GM23248 (cell line): ENCODE results near the gene PRKCSH. TPM values are rescaled to one million over a fixed set of nuclear protein-coding genes. Genes with fewer than 3 reads are reported as not detected.
A peak's percentile ranks its signal among the peaks of the same experiment; 100 is the strongest.

ENCODE experiments used
- DNase-seq: peaks from one replicate; pipeline ENCODE4 v3.0.0-alpha.2; 2015
- H2AFZ ChIP-seq: fragments of 200-600 bp; sonication (generic); 2 replicates; pipeline ENCODE4 v1.6.1; 2016; ENCODE audit warnings: antibody characterized with exemption
- H3F3A ChIP-seq: fragments of 200-600 bp; sonication (generic); 2 replicates; pipeline ENCODE4 v1.6.1; 2016; ENCODE audit warnings: mild to moderate bottlenecking, antibody characterized with exemption, mixed run types; ENCODE audit not compliant: insufficient read depth
- H3K27ac ChIP-seq: fragments of 200-600 bp; sonication (generic); 2 replicates; pipeline ENCODE4 v1.5.1; 2016; ENCODE audit warnings: mild to moderate bottlenecking
- H3K27me3 ChIP-seq: fragments of 200-600 bp; sonication (generic); replicated peaks from 2 replicates; pipeline ENCODE4 v1.6.1; 2016; ENCODE audit warnings: mild to moderate bottlenecking; ENCODE audit not compliant: insufficient read depth
- H3K36me3 ChIP-seq: fragments of 200-600 bp; sonication (generic); 2 replicates; pipeline ENCODE4 v1.6.1; 2016; ENCODE audit warnings: low read depth, mild to moderate bottlenecking
- H3K4me1 ChIP-seq: fragments of 200-600 bp; sonication (generic); 2 replicates; pipeline ENCODE4 v1.6.1; 2016; ENCODE audit warnings: mild to moderate bottlenecking; ENCODE audit not compliant: insufficient read depth
- H3K4me2 ChIP-seq: fragments of 200-600 bp; sonication (generic); one replicate; pipeline ENCODE4 v1.6.1; 2016; ENCODE audit warnings: mild to moderate bottlenecking; ENCODE audit not compliant: unreplicated experiment
- H3K4me3 ChIP-seq: fragments of 200-600 bp; sonication (generic); 2 replicates; pipeline ENCODE4 v1.5.1; 2016; ENCODE audit warnings: mild to moderate bottlenecking
- H3K79me2 ChIP-seq: fragments of 200-600 bp; sonication (generic); 2 replicates; pipeline ENCODE4 v1.6.1; 2016; ENCODE audit warnings: mild to moderate bottlenecking; ENCODE audit not compliant: insufficient read depth
- H3K9ac ChIP-seq: fragments of 200-600 bp; sonication (generic); 2 replicates; pipeline ENCODE4 v1.6.1; 2016; ENCODE audit warnings: mild to moderate bottlenecking
- H3K9me2 ChIP-seq: fragments of 200-600 bp; sonication (generic); 2 replicates; pipeline ENCODE4 v1.6.1; 2016; ENCODE audit warnings: mixed run types, mild to moderate bottlenecking, moderate library complexity; ENCODE audit not compliant: insufficient read depth
- H3K9me3 ChIP-seq: fragments of 200-600 bp; sonication (generic); one replicate; pipeline ENCODE4 v1.6.1; 2017; ENCODE audit warnings: low read depth
- H4K20me1 ChIP-seq: fragments of 200-600 bp; sonication (generic); 2 replicates; pipeline ENCODE4 v1.6.0; 2016; ENCODE audit not compliant: insufficient read depth
- EZH2 ChIP-seq: fragments of 200-600 bp; sonication (generic); IDR thresholded peaks from 2 replicates; pipeline ENCODE4 v1.6.1; 2018; ENCODE audit warnings: antibody characterized with exemption, mild to moderate bottlenecking; ENCODE audit not compliant: insufficient read depth, poor library complexity, severe bottlenecking
- EZH2phosphoT487 ChIP-seq: fragments of 200-600 bp; sonication (generic); IDR thresholded peaks from 2 replicates; pipeline ENCODE4 v1.6.1; 2018; ENCODE audit warnings: antibody characterized with exemption, moderate library complexity, mild to moderate bottlenecking, low read depth; ENCODE audit not compliant: insufficient read depth
- WGBS, 2 experiments: methylation state at CpG; one replicate each; pipeline ENCODE4 v1.1.6; 2015 to 2017; ENCODE audit warnings: low lambda C conversion rate in 2 of 2, low coverage in 1 of 2; ENCODE audit errors: missing lambda C conversion rate in 2 of 2; 5-methylcytosine and 5-hydroxymethylcytosine counted together
- in situ Hi-C: fragments of 300-500 bp; cut with MboI; formaldehyde crosslinking; loops from 2 replicates; pipeline ENCODE4 v1.15.0; 2020
- polyA plus RNA-seq: library from polyadenylated mRNA; unstranded; fragments of >200 nt; fragmentation: Nextera tagmentation; extraction: Ambion mirVana; gene quantifications from 2 replicates; pipeline ENCODE4 v1.2.1, GENCODE V29; 2016
- total RNA-seq: library from RNA; depleted of rRNA; stranded (reverse); fragments of >200 nt; shearing (Covaris generic); gene quantifications from 2 replicates; pipeline ENCODE4 v1.2.3, GENCODE V29; 2014

Gene PRKCSH
- total and polyA plus RNA-seq, 2 experiments from 2014 or later: 94.1 to 142 TPM

DNA sequence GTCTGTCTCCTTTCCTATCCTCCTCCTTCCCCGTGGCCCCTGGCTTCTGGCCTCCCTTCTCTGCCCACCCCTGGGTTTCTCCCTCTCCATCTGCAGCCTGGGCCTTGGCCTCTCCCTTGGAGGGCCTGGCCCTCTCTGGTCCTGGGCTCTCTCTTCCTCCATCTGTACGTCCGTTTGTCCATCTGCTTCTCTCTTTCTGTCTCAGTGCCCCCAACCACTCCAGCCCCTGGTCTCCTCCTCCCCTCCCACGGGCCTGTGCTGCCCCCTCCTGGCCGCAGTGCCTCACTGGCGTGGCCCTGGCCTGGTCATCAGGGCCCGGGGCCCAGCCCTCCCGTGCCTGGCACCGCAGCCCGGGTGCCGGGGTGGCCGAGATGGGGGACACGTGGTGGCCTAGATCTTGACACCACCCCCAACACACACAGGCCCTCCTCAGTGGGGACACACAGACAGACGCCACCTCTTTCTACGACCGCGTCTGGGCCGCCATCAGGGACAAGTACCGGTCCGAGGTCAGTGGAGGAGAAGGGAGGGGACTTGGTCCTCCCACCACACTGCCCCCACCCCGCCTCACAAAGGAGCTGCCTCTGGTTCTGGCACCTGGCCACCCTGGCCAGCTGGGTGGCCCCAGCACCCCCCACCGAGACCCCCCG is 11.3 kb downstream of the PRKCSH start:
- Histone ChIP-seq H3F3A (no peaks in the 10 kb centered on the region), H3K9me3 (no peaks in the 10 kb centered on the region), H3K79me2 (no peaks in the 10 kb centered on the region; the same call in 1 of the 2 replicates), H3K4me2 (no peak overlapping the region), H3K9ac (no peak overlapping the region), H3K4me3 (no peak overlapping the region), H3K27me3 (no peaks in the 10 kb centered on the region), H3K4me1 (no peaks in the 10 kb centered on the region), H3K27ac (no peak overlapping the region), H3K36me3 (peaks cover 7% of the 10 kb centered on the region; the same call in 1 of the 2 replicates), H3K9me2 (no peaks in the 10 kb centered on the region), H4K20me1 (no peaks in the 10 kb centered on the region), H2AFZ (no peak overlapping the region)
- no peak for TF ChIP-seq EZH2phosphoT487
- no peak for TF ChIP-seq EZH2
- in situ Hi-C loops: no loop called here
- DNase-seq: peak; percentile 60
- WGBS, 2 experiments: 53% methylated on average over 19 to 23 of the region's 23 CpGs

DNA sequence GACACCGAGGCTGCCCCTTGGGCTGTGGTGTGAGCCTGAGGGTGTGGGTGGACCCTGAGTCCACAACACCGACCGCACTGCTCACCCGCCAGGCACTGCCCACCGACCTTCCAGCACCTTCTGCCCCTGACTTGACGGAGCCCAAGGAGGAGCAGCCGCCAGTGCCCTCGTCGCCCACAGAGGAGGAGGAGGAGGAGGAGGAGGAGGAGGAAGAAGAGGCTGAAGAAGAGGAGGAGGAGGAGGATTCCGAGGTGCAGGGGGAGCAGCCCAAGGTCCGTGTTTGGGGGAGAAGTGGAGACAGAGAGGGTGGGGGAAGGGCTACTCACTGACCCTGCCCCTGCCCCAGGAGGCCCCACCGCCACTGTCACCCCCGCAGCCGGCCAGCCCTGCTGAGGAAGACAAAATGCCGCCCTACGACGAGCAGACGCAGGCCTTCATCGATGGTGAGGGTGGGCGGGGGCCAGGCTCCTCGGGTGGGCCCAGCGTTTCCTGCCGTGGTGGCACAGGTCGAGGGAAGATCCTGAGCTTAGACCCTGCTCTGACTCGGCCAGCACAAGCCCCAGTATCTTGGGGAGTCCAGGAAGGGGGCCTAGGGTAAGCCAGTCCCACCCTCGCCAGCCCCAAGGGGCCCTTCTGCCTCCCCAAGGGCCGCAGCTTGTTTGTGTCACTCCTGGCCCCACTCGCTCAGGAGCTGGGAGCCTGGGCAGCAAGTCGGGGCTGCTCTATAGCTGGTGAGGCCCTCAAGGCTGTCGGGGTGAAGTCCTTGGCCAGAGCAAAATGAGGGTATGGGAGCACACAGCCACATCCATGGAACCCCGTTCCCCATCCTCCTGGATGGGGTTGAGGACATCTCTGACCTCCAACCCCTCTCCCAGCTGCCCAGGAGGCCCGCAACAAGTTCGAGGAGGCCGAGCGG is 12.2 kb downstream of the PRKCSH start:
- in situ Hi-C loops: no loop called here
- H2AFZ ChIP-seq: no peak overlapping the region
- H3K9me2 ChIP-seq: no peaks in the 10 kb centered on the region
- H3K4me3 ChIP-seq: no peak overlapping the region
- H3K27ac ChIP-seq: no peak overlapping the region
- no peaks in the 10 kb centered on the region for H3F3A ChIP-seq
- DNase-seq: no peak
- no peak overlapping the region for H3K9ac ChIP-seq
- H4K20me1 ChIP-seq: no peaks in the 10 kb centered on the region
- WGBS, 2 experiments: 91 to 92% methylated on average over 22 to 35 of the region's 35 CpGs
- H3K79me2 ChIP-seq: no peaks in the 10 kb centered on the region
- H3K36me3 ChIP-seq: peaks cover 7% of the 10 kb centered on the region; the same call in 1 of the 2 replicates
- no peaks in the 10 kb centered on the region for H3K4me1 ChIP-seq
- no peak overlapping the region for H3K4me2 ChIP-seq
- no peaks in the 10 kb centered on the region for H3K27me3 ChIP-seq
- no peaks in the 10 kb centered on the region for H3K9me3 ChIP-seq
- no peak for TF ChIP-seq EZH2
- TF ChIP-seq EZH2phosphoT487: no peak

DNA sequence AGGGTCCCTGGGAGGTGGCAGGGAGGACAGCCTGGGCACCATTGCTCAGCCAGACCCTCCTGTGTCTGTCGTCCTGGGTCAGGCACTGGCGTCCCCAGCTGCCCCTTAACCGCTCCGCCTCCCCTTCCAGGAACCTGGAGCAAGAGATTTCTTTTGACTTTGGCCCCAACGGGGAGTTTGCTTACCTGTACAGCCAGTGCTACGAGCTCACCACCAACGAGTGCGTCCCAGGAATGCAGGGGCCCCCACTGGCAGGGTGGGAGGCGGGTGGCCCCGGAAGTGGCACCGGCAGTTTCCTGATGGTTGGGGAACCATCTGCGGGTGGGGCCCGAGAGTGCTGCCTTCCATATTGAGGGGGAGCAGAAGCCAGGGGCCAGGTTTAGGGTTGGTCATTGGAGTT is 13.0 kb downstream of the PRKCSH start:
- no peak for TF ChIP-seq EZH2
- in situ Hi-C loops: no loop called here
- Histone ChIP-seq H3F3A (no peaks in the 10 kb centered on the region), H2AFZ (no peak overlapping the region), H3K27me3 (no peaks in the 10 kb centered on the region), H3K4me2 (no peak overlapping the region), H3K9me2 (no peaks in the 10 kb centered on the region), H3K79me2 (no peaks in the 10 kb centered on the region), H3K9me3 (no peaks in the 10 kb centered on the region), H3K36me3 (peaks cover 7% of the 10 kb centered on the region; the same call in 1 of the 2 replicates), H3K27ac (no peak overlapping the region), H3K4me3 (no peak overlapping the region), H3K4me1 (no peaks in the 10 kb centered on the region), H4K20me1 (no peaks in the 10 kb centered on the region), H3K9ac (no peak overlapping the region)
- WGBS, 2 experiments: 94 to 95% methylated on average over 13 of the region's 13 CpGs
- no peak for DNase-seq

DNA sequence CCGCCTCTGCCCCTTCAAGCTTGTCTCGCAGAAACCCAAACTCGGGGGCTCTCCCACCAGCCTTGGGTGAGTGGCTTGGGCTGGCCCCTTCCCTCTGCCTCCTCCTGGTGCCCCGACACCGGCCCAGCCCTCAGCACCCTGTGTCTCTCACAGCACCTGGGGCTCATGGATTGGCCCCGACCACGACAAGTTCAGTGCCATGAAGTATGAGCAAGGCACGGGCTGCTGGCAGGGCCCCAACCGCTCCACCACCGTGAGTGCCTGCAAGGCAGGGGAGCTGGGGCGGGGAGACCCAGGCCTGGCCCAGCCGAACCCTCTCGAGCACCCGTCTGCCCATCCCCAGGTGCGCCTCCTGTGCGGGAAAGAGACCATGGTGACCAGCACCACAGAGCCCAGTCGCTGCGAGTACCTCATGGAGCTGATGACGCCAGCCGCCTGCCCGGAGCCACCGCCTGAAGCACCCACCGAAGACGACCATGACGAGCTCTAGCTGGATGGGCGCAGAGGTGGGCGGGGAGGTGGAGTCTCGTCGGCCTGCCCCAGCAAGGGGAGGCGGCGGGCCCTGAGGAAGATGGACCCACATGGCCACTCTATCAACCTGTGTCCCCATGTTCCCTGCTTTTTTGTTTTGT is 13.6 kb downstream of the PRKCSH start:
- H3K4me3 ChIP-seq: no peak overlapping the region
- DNase-seq: no peak
- in situ Hi-C loops: no loop called here

More for the DNA sequence above, 13.6 kb downstream of the PRKCSH start:
- Histone ChIP-seq H2AFZ (no peak overlapping the region), H3K27ac (no peak overlapping the region), H3K4me1 (no peaks in the 10 kb centered on the region), H3K9me3 (no peaks in the 10 kb centered on the region), H3K9ac (no peak overlapping the region), H3F3A (no peaks in the 10 kb centered on the region), H3K27me3 (no peaks in the 10 kb centered on the region), H4K20me1 (no peaks in the 10 kb centered on the region), H3K4me2 (no peak overlapping the region), H3K36me3 (peaks cover 7% of the 10 kb centered on the region; the same call in 1 of the 2 replicates), H3K79me2 (no peaks in the 10 kb centered on the region), H3K9me2 (no peaks in the 10 kb centered on the region)
- TF ChIP-seq EZH2phosphoT487: no peak
- no peak for TF ChIP-seq EZH2
- WGBS, 2 experiments: 95 to 96% methylated on average over 28 to 31 of the region's 31 CpGs
